NAMALWA (cell line): ENCODE results near the gene HBG1.
"Not testable (repeated sequence)": the region's sequence is repeated elsewhere in the genome, so short reads cannot be mapped to it uniquely, and the experiment has no call there.

ENCODE experiments used
- DNase-seq: peaks from one replicate; pipeline ENCODE4 v3.0.0-alpha.2; 2015; ENCODE audit warnings: low spot score

The HBG1 gene

DNA sequence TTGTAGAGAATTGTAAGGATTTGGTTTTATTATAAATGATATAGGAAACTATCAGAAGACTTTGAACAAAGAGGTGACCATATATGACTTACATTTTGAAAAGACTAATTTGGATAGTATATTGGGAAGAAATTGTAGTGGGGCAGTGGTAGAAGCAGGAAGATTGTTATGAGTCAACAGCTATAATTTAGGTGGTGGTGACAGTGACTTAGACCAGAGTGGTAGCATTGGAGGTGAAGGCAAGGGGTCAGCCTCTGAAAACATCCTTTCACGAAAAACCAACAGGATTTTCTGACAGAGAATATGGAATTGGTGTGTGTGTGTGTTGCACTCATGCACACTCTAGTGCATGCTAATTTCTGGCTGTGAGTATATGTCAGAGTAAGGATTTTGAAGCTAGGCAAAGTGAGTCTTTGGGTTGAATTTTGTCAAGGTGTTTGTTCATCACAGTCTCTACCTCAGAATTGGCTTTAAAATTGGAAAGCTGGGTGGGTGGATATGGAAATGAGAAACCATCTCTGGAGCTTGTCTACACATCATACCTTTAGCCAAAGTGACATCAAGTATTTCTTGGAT lies 28.2 kb upstream of the HBG1 start:
- no peak for DNase-seq

DNA sequence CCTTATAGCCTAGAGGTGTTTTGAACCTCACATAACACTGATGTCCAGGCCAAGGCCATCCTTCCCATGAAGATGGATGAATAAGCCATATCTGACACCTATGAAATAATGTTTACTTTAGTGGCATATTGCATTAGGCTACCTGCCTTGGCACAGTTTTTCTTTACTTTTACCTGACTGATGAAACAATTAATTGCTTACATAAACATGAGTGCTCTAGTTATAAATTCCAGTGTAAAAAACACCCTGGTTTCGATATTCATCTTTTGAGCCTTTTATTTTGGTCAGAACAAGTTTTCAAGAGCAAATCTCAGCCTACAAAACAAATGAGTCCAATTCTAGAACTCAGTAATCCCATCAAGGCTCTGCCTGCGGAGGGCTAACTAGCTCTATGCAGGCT lies 27.0 kb upstream of the HBG1 start:
- no peak for DNase-seq

DNA sequence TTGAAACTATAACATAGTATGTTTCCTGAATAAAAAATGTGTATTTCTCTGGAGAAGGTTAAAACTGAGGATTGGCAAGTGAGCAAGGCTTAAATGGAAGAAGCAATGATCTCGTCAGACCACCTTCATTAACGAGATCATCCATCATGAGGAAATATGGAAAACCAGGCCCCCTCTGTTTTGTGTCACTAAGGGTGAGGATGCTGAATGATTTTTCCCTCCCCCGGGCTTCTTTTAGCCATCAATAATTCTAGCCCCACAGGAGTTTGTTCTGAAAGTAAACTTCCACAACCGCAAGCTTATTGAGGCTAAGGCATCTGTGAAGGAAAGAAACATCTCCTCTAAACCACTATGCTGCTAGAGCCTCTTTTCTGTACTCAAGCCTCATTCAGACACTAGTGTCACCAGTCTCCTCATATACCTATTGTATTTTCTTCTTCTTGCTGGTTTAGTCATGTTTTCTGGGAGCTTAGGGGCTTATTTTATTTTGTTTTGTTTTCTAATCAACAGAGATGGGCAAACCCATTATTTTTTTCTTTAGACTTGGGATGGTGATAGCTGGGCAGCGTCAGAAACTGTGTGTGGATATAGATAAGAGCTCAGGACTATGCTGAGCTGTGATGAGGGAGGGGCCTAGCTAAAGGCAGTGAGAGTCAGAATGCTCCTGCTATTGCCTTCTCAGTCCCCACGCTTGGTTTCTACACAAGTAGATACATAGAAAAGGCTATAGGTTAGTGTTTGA lies 25.9 kb upstream of the HBG1 start:
- DNase-seq, result no peak

DNA sequence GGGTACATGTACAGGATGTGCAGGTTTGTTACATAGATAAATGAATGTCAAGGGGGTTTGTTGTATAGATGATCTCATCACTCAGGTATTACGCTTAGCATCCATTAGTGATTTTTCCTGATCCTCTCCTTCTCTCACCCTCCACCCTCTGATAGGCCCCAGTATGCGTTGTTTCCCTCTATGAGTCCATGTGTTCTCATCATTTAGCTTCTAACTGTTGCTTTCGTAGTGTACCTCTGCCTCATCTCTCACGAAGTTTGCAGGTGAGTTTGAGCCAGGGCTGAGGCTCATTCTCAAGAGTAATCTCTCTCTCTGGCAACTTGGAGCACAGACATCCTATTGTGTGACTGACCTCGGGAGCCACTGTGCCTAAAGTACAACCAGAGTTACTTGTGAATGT lies 24.7 kb upstream of the HBG1 start:
- DNase-seq, result no peak

DNA sequence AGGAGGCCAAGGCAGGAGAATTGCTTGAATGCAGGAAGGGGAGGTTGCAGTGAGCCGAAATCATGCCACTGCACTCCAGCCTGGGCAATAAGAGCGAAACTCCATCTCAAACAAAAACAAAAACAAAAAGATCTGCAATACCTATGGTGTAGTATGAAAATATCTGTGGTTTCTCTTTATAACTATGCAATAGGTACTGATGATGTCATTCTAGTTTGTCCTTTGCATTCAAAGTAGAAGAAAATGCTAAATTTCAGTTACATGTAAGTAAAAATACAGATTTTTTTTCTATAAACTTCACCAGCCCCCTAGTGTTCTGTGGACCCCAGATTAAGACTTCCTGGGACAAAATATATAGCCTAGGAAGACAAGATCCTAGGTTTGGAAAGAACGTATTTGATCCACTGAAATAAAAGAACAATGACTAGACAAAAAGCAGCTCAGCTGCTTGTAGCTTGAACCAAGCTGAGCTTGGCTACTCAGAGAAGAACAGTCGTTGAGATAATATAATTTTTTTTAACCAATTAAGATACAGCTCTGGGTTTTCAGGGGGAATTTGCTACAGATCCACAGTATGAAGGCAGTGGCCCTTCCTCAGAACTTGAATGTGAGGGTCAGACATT lies 22.8 kb upstream of the HBG1 start:
- no peak for DNase-seq

DNA sequence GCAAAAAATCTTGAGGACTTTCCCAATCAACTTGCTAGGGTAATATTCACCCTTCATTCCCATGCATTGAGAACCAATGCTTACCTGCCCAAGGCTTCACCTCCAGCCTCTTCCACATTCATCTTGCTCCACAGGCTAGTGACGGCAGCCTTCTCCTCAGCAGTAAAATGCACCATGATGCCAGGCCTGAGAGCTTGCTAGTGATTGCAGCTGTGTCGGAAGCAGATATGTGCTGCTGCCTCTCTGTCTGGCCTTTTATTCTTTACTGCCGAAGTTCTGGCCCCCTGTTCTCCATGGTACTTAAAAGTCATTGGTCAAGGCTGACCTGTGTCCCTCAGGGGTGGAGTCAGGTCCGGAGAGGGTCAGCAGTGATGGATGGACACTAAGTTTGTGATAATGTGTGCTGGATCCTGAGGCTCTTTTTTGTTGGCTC lies 20.1 kb upstream of the HBG1 start, which contains the start of gene HBE1:
Gene HBE1, minus strand, starts transcription at position 231 of the 433 bp plus-strand sequence. Its CDS starts 55 bp downstream, at position 176.
- DNase-seq, result no peak

DNA sequence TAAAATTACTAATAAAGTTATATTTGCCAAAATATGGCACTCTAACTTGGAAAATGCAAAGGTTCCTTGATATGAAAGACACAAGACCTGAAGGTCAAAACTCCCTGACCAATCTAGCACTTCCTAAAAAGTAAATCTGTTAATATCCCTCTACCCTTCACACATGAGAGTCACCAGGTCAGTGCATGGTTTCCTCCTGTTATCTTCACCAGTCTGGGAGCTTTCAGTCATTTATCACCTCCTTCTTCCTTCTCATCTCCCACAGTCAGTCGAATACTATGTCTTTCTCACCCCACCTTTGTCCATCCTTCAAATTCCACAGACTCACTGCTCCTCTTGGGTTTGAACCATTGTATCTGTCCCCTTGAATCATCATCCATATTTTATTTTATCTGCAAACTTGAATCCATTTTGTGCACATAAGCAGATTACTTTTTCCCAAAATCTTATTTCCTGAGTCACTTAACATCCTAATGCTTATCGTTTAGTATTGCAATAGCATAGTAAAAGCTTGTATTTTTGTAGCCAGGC lies 17.4 kb upstream of the HBG1 start:
- DNase-seq, result no peak

GRCh38 chr11:5266609-5267008 lies 17.0 kb upstream of the HBG1 start:
- no peak for DNase-seq

GRCh38 chr11:5265832-5266231 lies 16.2 kb upstream of the HBG1 start:
- no peak for DNase-seq

- no peak for DNase-seq
These were observed 9.0 kb upstream of the HBG1 start for GRCh38 chr11:5258543-5259262.

- no peak for DNase-seq
These were observed 7.6 kb upstream of the HBG1 start for GRCh38 chr11:5257296-5257695.

- not testable (repeated sequence) for DNase-seq
These were observed 5.2 kb upstream of the HBG1 start, which contains the start of gene HBG2 for GRCh38 chr11:5254646-5255413. Gene HBG2 (minus strand): TSS chr11:5254781. CDS start chr11:5254728, 53 bp downstream.

DNA sequence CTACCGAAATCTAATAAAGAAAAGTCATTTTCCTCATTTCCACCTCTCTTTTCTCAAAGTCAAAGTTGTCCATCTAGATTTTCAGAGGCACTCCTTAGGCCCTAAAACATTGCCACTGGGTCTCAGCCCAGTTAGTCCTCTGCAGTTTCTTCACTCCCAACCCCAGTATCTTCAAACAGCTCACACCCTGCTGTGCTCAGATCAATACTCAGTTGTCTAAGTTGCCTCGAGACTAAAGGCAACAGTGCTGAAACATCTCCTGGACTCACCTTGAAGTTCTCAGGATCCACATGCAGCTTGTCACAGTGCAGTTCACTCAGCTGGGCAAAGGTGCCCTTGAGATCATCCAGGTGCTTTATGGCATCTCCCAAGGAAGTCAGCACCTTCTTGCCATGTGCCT lies 4.4 kb upstream of the HBG1 start:
- DNase-seq, result not testable (repeated sequence)

DNA sequence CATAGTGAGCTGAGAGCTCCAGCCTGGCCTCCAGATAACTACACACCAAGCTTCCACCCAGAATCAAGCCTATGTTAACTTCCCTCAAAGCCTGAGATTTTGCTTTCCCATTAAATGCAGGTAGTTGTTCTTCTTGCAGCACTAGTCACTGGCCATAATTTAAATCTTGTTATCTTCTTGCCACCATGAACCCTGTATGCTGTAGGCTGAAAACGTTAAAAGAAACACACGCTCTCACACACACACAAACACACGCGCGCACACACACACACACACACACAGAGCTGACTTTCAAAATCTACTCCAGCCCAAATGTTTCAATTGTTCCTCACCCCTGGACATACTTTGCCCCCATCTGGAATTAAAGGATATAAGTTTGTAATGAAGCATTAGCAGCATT lies 3.8 kb upstream of the HBG1 start:
- DNase-seq, result not testable (repeated sequence)

GRCh38 chr11:5252919-5253265 lies 3.2 kb upstream of the HBG1 start:
- no peak for DNase-seq

- DNase-seq, result no peak
These were observed 2.7 kb upstream of the HBG1 start for GRCh38 chr11:5252192-5252918.

DNA sequence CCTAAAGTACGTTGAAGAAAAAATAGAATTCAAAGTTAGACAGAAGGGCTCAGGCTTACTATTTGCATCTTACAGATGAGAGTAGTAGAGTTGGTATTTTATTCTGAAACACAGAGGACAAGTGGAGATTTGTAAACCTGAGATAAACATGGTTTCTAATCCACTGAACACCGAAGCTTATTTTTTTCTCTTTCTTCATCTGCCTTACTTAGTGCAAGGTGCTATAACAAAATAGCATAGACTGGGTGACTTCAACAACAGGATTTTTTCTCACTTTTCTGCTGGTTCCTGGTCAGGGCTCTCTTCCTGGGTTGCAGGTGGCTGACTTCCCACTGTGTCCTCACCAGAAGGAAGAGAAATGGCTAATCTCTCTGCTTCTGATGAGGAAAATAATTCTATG lies 2.1 kb upstream of the HBG1 start:
- DNase-seq, result no peak

DNA sequence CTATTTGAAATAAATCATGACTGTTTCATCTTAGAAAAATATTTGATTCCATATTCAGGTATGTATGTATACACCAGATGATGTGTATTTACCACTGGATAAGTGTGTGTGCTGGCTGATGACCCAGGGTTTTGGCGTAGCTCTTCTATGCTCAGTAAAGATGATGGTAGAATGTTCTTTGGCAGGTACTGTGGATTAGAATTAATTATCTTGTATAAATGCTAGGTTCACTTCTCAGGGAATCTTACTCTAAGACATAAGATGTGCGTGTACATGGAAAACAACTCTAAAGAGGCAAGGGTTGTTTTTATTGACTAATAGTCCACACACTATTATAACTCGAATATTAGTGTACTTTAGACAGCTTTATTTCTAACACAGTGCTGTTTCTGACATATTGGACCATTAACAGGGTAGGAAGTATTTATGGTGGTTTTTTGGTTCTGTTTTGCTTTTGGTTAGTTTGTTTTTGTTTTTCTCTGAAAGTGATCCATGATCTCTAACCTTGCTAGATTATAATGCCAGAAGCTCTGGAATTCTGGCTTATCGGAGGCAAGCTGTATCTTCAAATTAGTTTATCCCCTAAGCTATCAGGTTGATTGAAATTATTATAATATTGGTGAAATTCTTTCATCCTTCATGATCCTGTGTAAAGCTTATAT lies 1.0 kb upstream of the HBG1 start:
- no peak for DNase-seq

GRCh38 chr11:5248498-5248897 lies 1.2 kb downstream of the HBG1 start:
- DNase-seq, result not testable (repeated sequence)

DNA sequence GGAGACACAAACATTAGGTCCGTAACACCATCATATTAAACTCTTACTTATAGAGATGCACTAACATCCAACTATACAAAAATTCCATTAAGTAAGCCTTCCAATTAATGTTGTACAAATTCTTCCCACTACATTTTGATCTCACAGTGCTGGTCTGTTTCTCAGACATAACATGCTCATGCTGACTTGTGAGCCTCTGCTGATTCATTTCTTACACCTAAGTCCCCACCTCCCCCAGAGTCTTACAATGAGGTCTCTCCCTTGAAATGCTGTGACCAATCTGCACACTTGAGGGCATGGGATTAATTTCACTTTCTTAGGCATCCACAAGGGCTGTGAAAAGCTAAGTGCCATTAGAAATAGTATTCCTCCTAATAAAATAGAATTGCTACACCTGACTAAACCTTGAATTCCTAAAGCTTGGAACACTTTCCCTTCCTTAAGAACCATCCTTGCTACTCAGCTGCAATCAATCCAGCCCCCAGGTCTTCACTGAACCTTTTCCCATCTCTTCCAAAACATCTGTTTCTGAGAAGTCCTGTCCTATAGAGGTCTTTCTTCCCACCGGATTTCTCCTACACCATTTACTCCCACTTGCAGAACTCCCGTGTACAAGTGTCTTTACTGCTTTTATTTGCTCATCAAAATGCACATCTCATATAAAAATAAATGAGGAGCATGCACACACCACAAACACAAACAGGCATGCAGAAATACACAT lies 2.0 kb downstream of the HBG1 start:
- DNase-seq, result no peak
